K562 (cell line): ENCODE results near the gene ACOX2. TPM values are rescaled to one million over a fixed set of nuclear protein-coding genes. Genes with fewer than 3 reads are reported as not detected.
A peak's percentile ranks its signal among the peaks of the same experiment; 100 is the strongest.

Experiments used
- ATAC-seq: fragments of 200-7000 bp; cut with Tn5 transposase; 3 replicates; pipeline ENCODE4 v1.9.1; 2020; ENCODE audit warnings: moderate library complexity
- BruUV-seq: library from RNA; stranded (reverse); fragments of 400-500 nt; replicated peaks from 2 replicates; lab custom pipeline; 2021; lab: Mats Ljungman, UMichigan
- CTCF ChIA-PET: fragments of 300-600 bp; formaldehyde crosslinking; extraction: SDS; loops from one replicate; lab custom pipeline; 2021; ENCODE audit warnings: low intra/inter-chr PET ratio; lab: Yijun Ruan, JAX
- POLR2A ChIA-PET: fragments of 300-600, 350-650 bp; sonication (Branson Sonifier 250); formaldehyde crosslinking; extraction: SDS; loops from one replicate; lab custom pipeline; 2021; ENCODE audit warnings: antibody characterized with exemption, inconsistent platforms; lab: Yijun Ruan, JAX
- DNase-seq, 4 experiments: peaks; one replicate each; pipeline versions ENCODE4 v3.0.0 to v3.0.0-alpha.2; 2011 to 2018; ENCODE audit warnings: low spot score in 3 of 4, mixed read lengths in 3 of 4; ENCODE audit errors: extremely low read depth in 1 of 4
- FAIRE-seq: peaks from 2 replicates; lab custom pipeline; 2011; peaks lifted over from hg19 to GRCh38; lab: Jason Lieb, UNC
- H2AFZ ChIP-seq: 2 replicates; pipeline ENCODE4 v1.6.0; 2011; ENCODE audit warnings: low read depth, low read length, control low read depth, inconsistent platforms
- H3K27ac ChIP-seq: fragments of 200-600 bp; 3 replicates; pipeline ENCODE4 v1.8.0; 2011; ENCODE audit warnings: low read depth, mild to moderate bottlenecking, control low read depth, inconsistent platforms, low read length, moderate library complexity, mixed read lengths; ENCODE audit errors: extremely low read depth
- H3K27me3 ChIP-seq, 2 experiments: fragments of 300-600 bp in 1 of 2; 2 replicates in 1 of 2; 3 replicates in 1 of 2; pipeline versions ENCODE4 v1.6.0 to v1.8.0; 2011; ENCODE audit warnings: inconsistent platforms in 2 of 2, low read length in 2 of 2, mild to moderate bottlenecking in 1 of 2, mixed read lengths in 1 of 2, moderate library complexity in 1 of 2; ENCODE audit not compliant: control insufficient read depth in 2 of 2, insufficient read depth in 2 of 2
- H3K36me3 ChIP-seq: fragments of 300-600 bp; 3 replicates; pipeline ENCODE4 v1.8.0; 2011; ENCODE audit warnings: mild to moderate bottlenecking, low read length, inconsistent platforms; ENCODE audit not compliant: control insufficient read depth, insufficient read depth
- H3K4me1 ChIP-seq, 2 experiments: fragments of 200-600 bp in 1 of 2; replicated peaks in 1 of 2; 2 replicates in 1 of 2; 3 replicates in 1 of 2; pipeline versions ENCODE4 v1.5.1 to v1.8.0; 2011; ENCODE audit warnings: inconsistent platforms in 2 of 2, low read length in 2 of 2, mild to moderate bottlenecking in 1 of 2, mixed read lengths in 1 of 2, moderate library complexity in 1 of 2; ENCODE audit not compliant: control insufficient read depth in 2 of 2, insufficient read depth in 2 of 2
- H3K4me2 ChIP-seq: 2 replicates; pipeline ENCODE4 v1.6.1; 2011; ENCODE audit warnings: low read length, control low read depth, inconsistent platforms, mixed read lengths; ENCODE audit not compliant: insufficient read depth
- H3K4me3 ChIP-seq: fragments of 200-600 bp; sonication (generic), shearing (Covaris generic); 2 replicates; pipeline ENCODE4 v1.5.1; 2016; ENCODE audit warnings: control low read depth, inconsistent platforms
- H3K79me2 ChIP-seq: fragments of 200-600 bp; 3 replicates; pipeline ENCODE4 v1.8.0; 2011; ENCODE audit warnings: low read length, inconsistent platforms; ENCODE audit not compliant: control insufficient read depth, insufficient read depth
- H3K9ac ChIP-seq, 2 experiments: 2 replicates each; pipeline versions ENCODE4 v1.6.0 to v1.6.1; 2011; ENCODE audit warnings: low read depth in 2 of 2, low read length in 2 of 2, control low read depth in 1 of 2, inconsistent platforms in 1 of 2, mild to moderate bottlenecking in 1 of 2, mixed read lengths in 1 of 2; ENCODE audit not compliant: insufficient read depth in 1 of 2
- H3K9me1 ChIP-seq: one replicate; pipeline ENCODE4 v1.6.0; 2011; ENCODE audit warnings: inconsistent platforms, mild to moderate bottlenecking, low read length, moderate library complexity; ENCODE audit not compliant: control insufficient read depth, insufficient read depth
- H3K9me3 ChIP-seq: replicated peaks from 2 replicates; pipeline ENCODE4 v1.5.1; 2011; ENCODE audit warnings: low read depth, low read length, inconsistent platforms; ENCODE audit not compliant: control insufficient read depth, insufficient read depth
- H4K20me1 ChIP-seq: replicated peaks from 2 replicates; pipeline ENCODE4 v1.6.1; 2011; ENCODE audit warnings: low read length, inconsistent platforms, mixed read lengths; ENCODE audit not compliant: control insufficient read depth, insufficient read depth
- KLF10 ChIP-seq: fragments of 250-450 bp; sonication (Bioruptor Pico); IDR thresholded peaks from 2 replicates; pipeline ENCODE4 v1.6.1; 2021; ENCODE audit warnings: matching md5 sums
- RBM25 ChIP-seq: fragments of 200-400 bp; formaldehyde crosslinking; IDR thresholded peaks from 2 replicates; pipeline ENCODE4 v1.6.1; 2018; ENCODE audit warnings: low read length, low read depth, moderate library complexity; ENCODE audit not compliant: severe bottlenecking
- ZNF778 ChIP-seq: fragments of 450-650 bp; formaldehyde crosslinking; IDR thresholded peaks from 2 replicates; pipeline ENCODE4 v1.4.0; 2020; ENCODE audit warnings: mild to moderate bottlenecking, moderate library complexity
- WGBS: fragments of 100-300 bp; shearing (Covaris generic); methylation state at CpG from one replicate; pipeline ENCODE4 v1.1.6; 2016; ENCODE audit warnings: low coverage, mixed read lengths; ENCODE audit not compliant: insufficient coverage; ENCODE audit errors: missing lambda C conversion rate; 5-methylcytosine and 5-hydroxymethylcytosine counted together
- in situ Hi-C: fragments of 300-500 bp; cut with MboI; formaldehyde crosslinking; loops from 4 replicates; pipeline ENCODE4 v1.15.0; 2018; ENCODE audit warnings: inconsistent platforms, mixed read lengths
- intact Hi-C: fragments of 100-400 bp; cut with micrococcal nuclease; formaldehyde crosslinking; loops from 2 replicates; pipeline ENCODE4 v1.14.2; 2022
- polyA plus RNA-seq, 8 experiments: library from polyadenylated mRNA; depleted of rRNA in 4 of 8; stranded (reverse) in 5 of 8; unstranded in 3 of 8; fragments of >200 nt; fragmentation: Nextera tagmentation in 2 of 8; fragmentation: Illumina TruSeq in 1 of 8; extraction: Ambion mirVana in 2 of 8; extraction: Trizol in 1 of 8; gene quantifications; 2 replicates each; pipeline versions ENCODE4 v1.2.1 to v1.2.3, GENCODE V29; 2011 to 2014; ENCODE audit warnings: inconsistent platforms in 1 of 8, missing spikeins in 1 of 8
- total RNA-seq, 7 experiments: library from RNA; depleted of rRNA in 6 of 7; stranded (reverse); fragments of >200 nt in 6 of 7; fragmentation: Illumina TruSeq in 2 of 7; extraction: Trizol in 2 of 7; gene quantifications; 2 replicates each; pipeline versions ENCODE4 v1.2.1 to v1.2.3, GENCODE V29; 2011 to 2021; ENCODE audit warnings: low replicate concordance in 1 of 7

ACOX2 gene
- total and polyA plus RNA-seq, 9 of the 15 experiments (the other 6 are each of a cell fraction or from before 2014, with no cell fraction given) = 0.15 TPM; not detected in 8

DNA sequence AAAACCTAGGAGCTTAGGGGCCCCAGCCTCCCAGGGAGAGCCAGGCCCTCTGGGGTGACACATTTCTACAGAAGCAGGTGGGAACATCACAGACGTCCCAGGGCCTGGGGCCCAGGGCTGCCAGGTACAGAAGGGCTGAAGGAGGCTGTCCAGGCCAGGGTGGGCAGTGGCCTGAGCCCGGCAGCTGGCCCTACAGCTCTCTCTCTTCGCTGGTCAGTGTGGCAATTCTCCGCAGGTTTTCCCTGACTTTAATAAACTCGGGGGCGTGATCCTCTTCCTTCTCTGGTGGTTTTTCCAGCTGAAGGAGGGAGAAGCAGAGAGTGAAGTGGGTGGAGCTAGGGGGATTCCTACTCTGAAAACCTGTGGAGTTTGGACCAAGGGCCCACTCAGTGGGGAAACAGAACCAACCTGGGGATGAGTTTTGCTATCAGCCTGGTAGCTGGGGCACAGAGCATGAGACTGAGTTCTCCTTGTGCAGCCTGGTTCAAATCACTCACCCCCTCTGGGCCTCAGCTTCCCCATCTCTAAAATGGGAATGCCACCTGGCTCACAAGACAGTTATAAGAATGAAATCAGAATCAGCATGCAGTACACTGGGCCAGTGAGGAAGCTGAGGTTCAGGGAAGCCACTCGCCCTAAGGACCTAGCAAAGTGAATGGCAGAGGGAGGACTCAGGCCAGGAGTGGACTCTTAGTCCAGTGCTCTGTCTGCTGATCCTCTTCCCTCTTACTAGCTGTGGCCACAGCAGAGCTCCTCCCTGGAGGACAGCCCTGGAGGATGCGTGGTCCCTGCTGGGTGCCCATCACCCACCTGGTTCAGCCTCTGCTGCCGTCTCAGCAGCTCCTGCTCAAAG lies 29.6 kb upstream of the ACOX2 start:
- Histone ChIP-seq H2AFZ (no peak overlapping the region), H3K27me3 (peaks cover 0 to 53% of the 10 kb centered on the region in 2 experiments; a peak in 2 of 5 replicates), H3K4me2 (no peak overlapping the region), H3K9me3 (no peaks in the 10 kb centered on the region), H3K4me3 (no peak overlapping the region), H3K79me2 (no peaks in the 10 kb centered on the region), H3K9ac (peak overlapping the region in 1 of 2 experiments; percentile 17; a peak in 1 of 4 replicates)
- intact Hi-C loops (no loop called here), in situ Hi-C loops (no loop called here)
- DNase-seq = no peak
- ChIA-PET CTCF (no interaction called here), POLR2A (no interaction called here)
- TF ChIP-seq RBM25 (peak; percentile 22), KLF10 (CRISPR knock-in tag) (no peak), ZNF778 (CRISPR knock-in tag) (no peak)
- TF ChIP-seq, all 486 proteins: peak for 1
- WGBS = 0% methylated on average over 2 of the region's 9 CpGs
- Histone ChIP-seq H3K9me1 (no peaks in the 10 kb centered on the region), H3K36me3 (no peaks in the 10 kb centered on the region), H3K27ac (no peak overlapping the region), H4K20me1 (peaks cover 3% of the 10 kb centered on the region; the same call in 1 of the 2 replicates), H3K4me1 (no peaks in the 10 kb centered on the region)
- no TSS peak for BruUV-seq
- no peak for FAIRE-seq
- no peak for ATAC-seq
